CD4-positive, alpha-beta T cell treated with Interleukin-17A for 4 hours (primary cell): Measurements from ENCODE around the gene OR52B2.

ENCODE experiments used
- DNase-seq: peaks from one replicate; pipeline ENCODE4 v3.0.0-alpha.2; 2020; ENCODE audit warnings: mixed read lengths

Gene OR52B2

GRCh38 chr11:6170226-6170625 lies at the start of gene OR52B2:
Gene OR52B2 (minus strand): TSS chr11:6170326. CDS start chr11:6170326, 0 bp downstream.
- DNase-seq: no peak

GRCh38 chr11:6219359-6219758 lies 49.2 kb upstream of the OR52B2 start:
- no peak for DNase-seq

- DNase-seq: no peak
Observed at GRCh38 chr11:6217722-6218121, 47.6 kb upstream of the OR52B2 start.

- DNase-seq: no peak
Observed at GRCh38 chr11:6216501-6216900, 46.4 kb upstream of the OR52B2 start.

- DNase-seq: no peak
Observed at GRCh38 chr11:6214530-6214929, 44.4 kb upstream of the OR52B2 start.

- DNase-seq: no peak
Observed at GRCh38 chr11:6210274-6210955, 40.3 kb upstream of the OR52B2 start.

GRCh38 chr11:6209801-6210200 lies 39.7 kb upstream of the OR52B2 start:
- no peak for DNase-seq

GRCh38 chr11:6206456-6207180 lies 36.5 kb upstream of the OR52B2 start:
- no peak for DNase-seq

- DNase-seq: no peak
Observed at GRCh38 chr11:6205366-6205765, 35.2 kb upstream of the OR52B2 start, which contains the start of gene C11orf42. Gene C11orf42 (plus strand): TSS chr11:6205557. CDS start chr11:6205616, 59 bp downstream.

- no peak for DNase-seq
Observed at GRCh38 chr11:6204706-6205105, 34.6 kb upstream of the OR52B2 start.

- no peak for DNase-seq
Observed at GRCh38 chr11:6203327-6203726, 33.2 kb upstream of the OR52B2 start.

GRCh38 chr11:6202041-6202440 lies 31.9 kb upstream of the OR52B2 start:
- DNase-seq: no peak

- no peak for DNase-seq
Observed at GRCh38 chr11:6201481-6201880, 31.4 kb upstream of the OR52B2 start.

GRCh38 chr11:6200975-6201374 lies 30.8 kb upstream of the OR52B2 start:
- DNase-seq: no peak

GRCh38 chr11:6199174-6199810 lies 29.2 kb upstream of the OR52B2 start, which contains the start of gene OR52W1:
Gene OR52W1 (plus strand): TSS chr11:6199224. CDS start chr11:6199224, 0 bp downstream.
- no peak for DNase-seq

- no peak for DNase-seq
Observed at GRCh38 chr11:6197466-6198200, 27.5 kb upstream of the OR52B2 start.

- no peak for DNase-seq
Observed at GRCh38 chr11:6196396-6196795, 26.3 kb upstream of the OR52B2 start.

GRCh38 chr11:6194065-6194581 lies 24.0 kb upstream of the OR52B2 start:
- no peak for DNase-seq

- no peak for DNase-seq
Observed at GRCh38 chr11:6191742-6192141, 21.6 kb upstream of the OR52B2 start.

- DNase-seq: no peak
Observed at GRCh38 chr11:6175440-6175839, 5.3 kb upstream of the OR52B2 start.

GRCh38 chr11:6156628-6157359 lies 13.3 kb downstream of the OR52B2 start:
- DNase-seq: no peak

- no peak for DNase-seq
Observed at GRCh38 chr11:6152126-6152525, 18.0 kb downstream of the OR52B2 start.
